Activated CD8-positive, alpha-beta memory T cell treated with anti-CD3 and anti-CD28 coated beads, Interleukin-2, amount 50 U/mL, for 1 hour (primary cell): Measurements from ENCODE around the gene HOXD1.

Experiments used
- DNase-seq: peaks from one replicate; pipeline ENCODE4 v3.0.0-alpha.2; 2020; ENCODE audit errors: extremely low read depth

HOXD1 gene

GRCh38 chr2:176187899-176188773 lies at the start of gene HOXD1:
Gene HOXD1, plus strand, starts transcription at chr2:176188668. Its CDS starts 134 bp downstream, at chr2:176188802.
- no peak for DNase-seq

- DNase-seq = no peak
Observed at GRCh38 chr2:176138923-176139660, 49.4 kb upstream of the HOXD1 start.

GRCh38 chr2:176139661-176140512 lies 48.6 kb upstream of the HOXD1 start:
- no peak for DNase-seq

GRCh38 chr2:176140513-176141317 lies 47.8 kb upstream of the HOXD1 start:
- DNase-seq = no peak

GRCh38 chr2:176142281-176142680 lies 46.2 kb upstream of the HOXD1 start:
- no peak for DNase-seq

DNA sequence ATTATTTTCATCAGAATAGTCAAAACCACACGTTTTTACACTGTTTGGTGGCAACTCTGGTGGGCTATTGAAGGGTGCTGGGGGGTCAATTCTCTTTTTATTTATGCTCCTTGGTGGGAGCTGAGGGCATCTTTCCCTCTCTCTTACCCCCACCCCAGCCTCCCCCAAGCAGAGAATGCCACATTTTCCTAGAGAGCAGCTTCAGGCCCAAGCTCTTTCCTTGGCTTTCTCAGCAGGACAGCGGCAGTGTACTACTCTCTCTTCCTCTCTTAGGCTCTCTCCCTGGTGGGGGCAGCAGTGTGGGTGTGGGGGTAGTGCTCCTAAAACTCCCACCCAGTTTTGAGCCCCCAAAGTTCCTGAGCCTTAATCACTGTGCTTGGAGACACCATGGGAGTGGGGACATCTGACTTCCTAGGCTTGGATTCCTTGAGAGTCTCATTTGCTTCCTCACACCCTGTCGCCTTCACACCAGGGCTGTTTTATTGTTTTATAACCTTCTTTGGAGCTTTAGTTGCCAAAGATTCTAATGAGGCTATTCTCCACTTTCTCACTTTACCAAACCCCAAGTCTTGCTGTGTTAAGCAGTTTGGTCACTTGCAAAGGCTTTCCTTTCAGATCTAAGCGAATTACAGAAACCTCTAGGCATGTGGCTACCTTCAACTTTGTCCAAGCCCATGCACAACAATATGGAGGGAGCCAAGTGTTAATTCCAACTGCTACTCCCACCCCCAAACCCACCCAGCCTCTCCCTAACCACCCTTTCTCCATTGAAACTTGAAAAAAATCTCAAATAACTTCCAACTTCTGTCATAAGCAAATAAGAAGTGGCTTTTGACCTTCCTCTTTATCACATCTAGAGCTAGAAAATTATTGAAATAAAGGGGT lies 43.1 kb upstream of the HOXD1 start:
- DNase-seq = no peak

DNA sequence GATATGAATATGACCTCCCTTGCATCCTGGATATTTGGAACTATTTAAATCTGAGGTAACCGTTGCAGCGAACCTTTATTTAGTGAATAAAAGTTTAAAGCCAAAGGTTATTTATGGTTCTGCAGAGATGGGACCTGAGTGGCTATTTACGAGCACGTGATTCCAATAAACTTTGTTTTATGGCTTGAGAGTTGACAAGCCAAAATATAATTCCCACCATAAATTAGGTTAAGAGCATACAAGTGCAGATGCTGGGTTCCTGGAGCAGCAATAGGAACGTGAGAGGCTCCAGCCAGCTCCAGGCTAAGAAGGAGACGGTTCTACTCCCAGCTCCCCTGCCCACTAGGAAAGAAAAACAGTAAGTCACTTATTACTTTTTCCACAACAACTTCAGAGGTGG lies 42.4 kb upstream of the HOXD1 start:
- no peak for DNase-seq

DNA sequence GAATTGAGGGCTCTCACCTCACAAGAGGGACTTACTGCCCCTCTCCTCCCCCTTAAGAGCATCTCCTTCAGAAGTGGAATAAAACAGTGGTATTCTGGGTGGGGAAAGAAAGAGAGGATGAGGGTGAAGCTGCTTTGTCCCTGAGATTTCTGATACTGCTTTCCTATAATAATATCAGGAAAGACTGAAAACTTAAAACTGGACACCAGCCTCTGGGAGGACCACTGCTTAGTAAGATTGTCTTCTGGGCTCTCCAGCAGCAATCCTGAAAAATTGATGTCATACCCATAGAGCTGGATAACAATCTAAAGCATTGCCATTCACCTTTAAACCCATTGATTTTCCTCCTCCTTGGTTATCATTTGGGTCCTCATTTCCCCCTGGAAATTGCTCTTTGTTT lies 41.8 kb upstream of the HOXD1 start:
- DNase-seq = no peak

- no peak for DNase-seq
Observed at GRCh38 chr2:176147210-176147799, 41.2 kb upstream of the HOXD1 start.

GRCh38 chr2:176147800-176148496 lies 40.5 kb upstream of the HOXD1 start:
- DNase-seq = no peak

GRCh38 chr2:176148751-176149421 lies 39.6 kb upstream of the HOXD1 start:
- no peak for DNase-seq

- no peak for DNase-seq
Observed at GRCh38 chr2:176149481-176149938, 39.0 kb upstream of the HOXD1 start.

DNA sequence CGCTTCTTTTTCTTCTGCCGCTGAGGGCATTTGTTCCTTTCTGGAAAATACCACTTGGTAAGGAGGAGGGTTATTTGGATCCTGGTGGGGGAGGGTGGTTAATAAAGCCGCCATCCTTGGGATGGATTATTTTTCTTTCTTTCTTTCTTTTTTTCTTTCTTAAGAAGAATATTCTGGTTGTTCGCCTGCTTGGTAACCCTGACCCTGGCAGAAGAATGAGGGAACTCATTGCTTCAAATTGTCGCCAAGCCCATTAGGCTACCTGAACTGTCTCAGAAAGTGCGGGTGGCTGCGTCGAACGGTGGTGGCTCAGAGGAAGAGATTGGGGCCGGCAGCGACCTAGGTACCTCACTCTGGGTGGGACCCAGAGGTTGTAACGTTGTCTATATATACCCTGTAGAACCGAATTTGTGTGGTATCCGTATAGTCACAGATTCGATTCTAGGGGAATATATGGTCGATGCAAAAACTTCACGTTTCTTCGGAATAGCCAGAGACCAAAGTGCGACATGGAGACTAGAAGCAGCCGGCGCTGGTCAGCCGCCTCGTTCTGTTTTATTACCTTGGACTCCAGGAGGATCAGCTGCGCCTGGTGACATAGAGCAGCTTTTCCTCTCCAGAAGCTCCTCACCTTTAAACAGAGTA lies 38.4 kb upstream of the HOXD1 start:
- no peak for DNase-seq

GRCh38 chr2:176150584-176151441 lies 37.7 kb upstream of the HOXD1 start:
- DNase-seq = no peak

DNA sequence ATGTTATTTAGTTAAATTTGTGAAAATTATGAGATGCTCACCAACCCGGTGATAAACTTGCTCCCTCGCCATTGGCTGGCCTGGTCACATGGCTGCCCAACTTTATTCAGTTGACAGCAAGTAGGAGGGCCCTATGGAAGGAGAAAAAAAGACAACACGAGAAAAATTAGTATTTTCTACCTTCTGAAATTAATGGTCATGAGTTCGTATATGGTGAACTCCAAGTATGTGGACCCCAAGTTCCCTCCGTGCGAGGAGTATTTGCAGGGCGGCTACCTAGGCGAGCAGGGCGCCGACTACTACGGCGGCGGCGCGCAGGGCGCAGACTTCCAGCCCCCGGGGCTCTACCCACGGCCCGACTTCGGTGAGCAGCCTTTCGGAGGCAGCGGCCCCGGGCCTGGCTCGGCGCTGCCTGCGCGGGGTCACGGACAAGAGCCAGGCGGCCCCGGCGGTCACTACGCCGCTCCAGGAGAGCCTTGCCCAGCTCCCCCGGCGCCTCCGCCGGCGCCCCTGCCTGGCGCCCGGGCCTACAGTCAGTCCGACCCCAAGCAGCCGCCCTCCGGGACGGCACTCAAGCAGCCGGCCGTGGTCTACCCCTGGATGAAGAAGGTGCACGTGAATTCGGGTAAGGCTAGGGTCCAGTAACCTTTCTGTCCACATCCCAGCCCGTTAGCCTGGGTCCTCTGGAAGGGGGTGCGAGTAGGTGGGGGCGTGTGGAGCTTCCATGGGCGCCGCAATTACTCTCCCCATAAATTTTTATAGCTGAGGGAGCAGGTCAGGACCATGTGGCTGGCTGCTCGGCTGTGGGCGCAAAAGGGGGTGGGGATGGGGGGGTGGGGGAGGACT lies 36.8 kb upstream of the HOXD1 start, which contains the start of gene HOXD4:
TSS of gene HOXD4 (plus strand) at position 109 of the 846 bp plus-strand sequence. CDS start at position 193, 84 bp downstream.
- DNase-seq = no peak
